HEK293 (cell line): ENCODE measurements around the gene ANKRD22.
A peak's percentile ranks its signal among the peaks of the same experiment; 100 is the strongest.

ENCODE experiments used
- CTCF ChIA-PET: fragments of 350-600 bp; formaldehyde crosslinking; extraction: SDS; loops from one replicate; lab custom pipeline; 2021; ENCODE audit warnings: antibody characterized with exemption; lab: Yijun Ruan, JAX
- POLR2A ChIA-PET: fragments of 300-600 bp; formaldehyde crosslinking; extraction: SDS; loops from one replicate; lab custom pipeline; 2020; ENCODE audit warnings: antibody characterized with exemption, inconsistent platforms; lab: Yijun Ruan, JAX
- H3K27ac ChIP-seq: fragments of 200-500 bp; sonication (Bioruptor generic); 2 replicates; pipeline ENCODE4 v1.5.1; 2014; ENCODE audit warnings: low read depth, low read length, control low read depth, inconsistent platforms; ENCODE audit errors: extremely low read depth
- H3K36me3 ChIP-seq, 2 experiments: fragments of 200-500 bp in 1 of 2; sonication (Bioruptor generic) in 1 of 2; 1 replicate in 1 of 2; 2 replicates in 1 of 2; pipeline ENCODE4 v1.5.1; 2014 to 2017; ENCODE audit warnings: inconsistent platforms in 2 of 2, low read length in 2 of 2; ENCODE audit not compliant: control insufficient read depth in 2 of 2, insufficient read depth in 1 of 2
- H3K4me1 ChIP-seq: fragments of 200-500 bp; sonication (Bioruptor generic); 2 replicates; pipeline ENCODE4 v1.5.1; 2014; ENCODE audit warnings: mild to moderate bottlenecking, low read length, inconsistent platforms; ENCODE audit not compliant: control insufficient read depth, insufficient read depth
- H3K4me3 ChIP-seq: 2 replicates; pipeline ENCODE4 v1.5.1; 2011; ENCODE audit warnings: low read depth, mild to moderate bottlenecking, control low read depth, low read length, moderate library complexity
- H3K9me3 ChIP-seq: fragments of 200-500 bp; sonication (Bioruptor generic); 2 replicates; pipeline ENCODE4 v1.5.1; 2014; ENCODE audit warnings: low read depth, low read length, inconsistent platforms; ENCODE audit not compliant: control insufficient read depth, insufficient read depth
- CTCF ChIP-seq: fragments of 450-650 bp; formaldehyde crosslinking; IDR thresholded peaks from 2 replicates; pipeline ENCODE4 v1.5.1; 2016; ENCODE audit warnings: missing biosample characterization, missing genetic modification characterization
- GLI2 ChIP-seq: fragments of 450-650 bp; formaldehyde crosslinking; IDR thresholded peaks from 2 replicates; pipeline ENCODE4; 2017; ENCODE audit warnings: missing biosample characterization, missing genetic modification characterization, low read depth, borderline replicate concordance
- OVOL3 ChIP-seq: fragments of 450-650 bp; formaldehyde crosslinking; IDR thresholded peaks from 2 replicates; pipeline ENCODE4 v1.5.1; 2016; ENCODE audit warnings: missing biosample characterization, missing genetic modification characterization
- PBX3 ChIP-seq: sonication (generic); formaldehyde crosslinking; IDR thresholded peaks from 2 replicates; pipeline ENCODE4 v1.8.1; 2022; ENCODE audit warnings: mild to moderate bottlenecking, moderate library complexity, missing genetic modification reagents
- PRDM10 ChIP-seq: fragments of 450-650 bp; formaldehyde crosslinking; IDR thresholded peaks from 2 replicates; pipeline ENCODE4 v1.5.1; 2016; ENCODE audit warnings: missing biosample characterization, missing genetic modification characterization
- SCRT2 ChIP-seq: fragments of 450-650 bp; formaldehyde crosslinking; IDR thresholded peaks from 2 replicates; pipeline ENCODE4 v1.5.1; 2016; ENCODE audit warnings: missing biosample characterization, missing genetic modification characterization
- YY2 ChIP-seq: fragments of 450-650 bp; formaldehyde crosslinking; IDR thresholded peaks from 2 replicates; pipeline ENCODE4 v1.5.1; 2016; ENCODE audit warnings: missing biosample characterization, missing genetic modification characterization
- ZBTB8A ChIP-seq: fragments of 450-650 bp; formaldehyde crosslinking; IDR thresholded peaks from 2 replicates; pipeline ENCODE4 v1.5.1; 2016; ENCODE audit warnings: missing biosample characterization, missing genetic modification characterization
- ZFP41 ChIP-seq: fragments of 450-650 bp; formaldehyde crosslinking; IDR thresholded peaks from 2 replicates; pipeline ENCODE4 v1.5.1; 2016; ENCODE audit warnings: missing biosample characterization, missing genetic modification characterization, borderline replicate concordance
- ZIC2 ChIP-seq: fragments of 450-650 bp; formaldehyde crosslinking; IDR thresholded peaks from 2 replicates; pipeline ENCODE4 v1.5.1; 2016; ENCODE audit warnings: missing biosample characterization, missing genetic modification characterization
- ZNF138 ChIP-seq: fragments of 450-650 bp; formaldehyde crosslinking; IDR thresholded peaks from 2 replicates; pipeline ENCODE4 v1.5.1; 2016; ENCODE audit warnings: missing biosample characterization, missing genetic modification characterization, borderline replicate concordance
- ZNF146 ChIP-seq: fragments of 450-650 bp; formaldehyde crosslinking; IDR thresholded peaks from 2 replicates; pipeline ENCODE4 v1.5.1; 2016; ENCODE audit warnings: missing biosample characterization, missing genetic modification characterization
- ZNF169 ChIP-seq: fragments of 450-650 bp; formaldehyde crosslinking; IDR thresholded peaks from 2 replicates; pipeline ENCODE4 v1.5.1; 2016; ENCODE audit warnings: missing biosample characterization, missing genetic modification characterization
- ZNF248 ChIP-seq: fragments of 450-650 bp; formaldehyde crosslinking; IDR thresholded peaks from 2 replicates; pipeline ENCODE4 v1.5.1; 2017; ENCODE audit warnings: missing biosample characterization, missing genetic modification characterization
- ZNF274 ChIP-seq, 2 experiments: fragments of 200-500 bp in 1 of 2; fragments of 450-650 bp in 1 of 2; sonication (Bioruptor generic) in 1 of 2; formaldehyde crosslinking in 1 of 2; IDR thresholded peaks; 2 replicates each; pipeline versions ENCODE4 v1.5.1 to v1.6.1; 2014 to 2016; ENCODE audit warnings: borderline replicate concordance in 1 of 2, inconsistent platforms in 1 of 2, low read length in 1 of 2, missing biosample characterization in 1 of 2, missing genetic modification characterization in 1 of 2
- ZNF423 ChIP-seq: fragments of 450-650 bp; formaldehyde crosslinking; IDR thresholded peaks from 2 replicates; pipeline ENCODE4 v1.5.1; 2016; ENCODE audit warnings: missing biosample characterization, missing genetic modification characterization
- ZNF585B ChIP-seq: fragments of 450-650 bp; formaldehyde crosslinking; IDR thresholded peaks from 2 replicates; pipeline ENCODE4 v1.5.1; 2016; ENCODE audit warnings: missing biosample characterization, missing genetic modification characterization
- ZNF654 ChIP-seq: fragments of 450-650 bp; formaldehyde crosslinking; IDR thresholded peaks from 2 replicates; pipeline ENCODE4 v1.5.1; 2016; ENCODE audit warnings: low read depth, missing biosample characterization, missing genetic modification characterization
- ZNF701 ChIP-seq: fragments of 450-650 bp; formaldehyde crosslinking; IDR thresholded peaks from 2 replicates; pipeline ENCODE4 v1.5.1; 2016; ENCODE audit warnings: missing biosample characterization, missing genetic modification characterization
- ZNF76 ChIP-seq: fragments of 450-650 bp; formaldehyde crosslinking; IDR thresholded peaks from 2 replicates; pipeline ENCODE4; 2016; ENCODE audit warnings: low read depth, missing biosample characterization, missing genetic modification characterization, borderline replicate concordance
- ZSCAN23 ChIP-seq: fragments of 450-650 bp; formaldehyde crosslinking; IDR thresholded peaks from 2 replicates; pipeline ENCODE4 v1.5.1; 2016; ENCODE audit warnings: missing biosample characterization, missing genetic modification characterization
- ZXDB ChIP-seq: fragments of 450-650 bp; formaldehyde crosslinking; IDR thresholded peaks from 2 replicates; pipeline ENCODE4 v1.5.1; 2016; ENCODE audit warnings: missing biosample characterization, missing genetic modification characterization
- TF ChIP-seq, protein P1 (sequence below): fragments of 450-650 bp; formaldehyde crosslinking; IDR thresholded peaks from 2 replicates; pipeline ENCODE4 v1.5.1; 2016; ENCODE audit warnings: missing biosample characterization, missing genetic modification characterization

Gene ANKRD22

GRCh38 chr10:88866454-88866853 lies 14.8 kb upstream of the ANKRD22 start:
- no peak for TF ChIP-seq ZNF138 (tag by site-specific recombination)
- no peak for TF ChIP-seq PBX3
- no peak for TF ChIP-seq ZNF423 (tag by site-specific recombination)
- no peak for TF ChIP-seq ZFP41 (tag by site-specific recombination)
- no peak for TF ChIP-seq ZSCAN23 (tag by site-specific recombination)
- TF ChIP-seq, protein P1, sequence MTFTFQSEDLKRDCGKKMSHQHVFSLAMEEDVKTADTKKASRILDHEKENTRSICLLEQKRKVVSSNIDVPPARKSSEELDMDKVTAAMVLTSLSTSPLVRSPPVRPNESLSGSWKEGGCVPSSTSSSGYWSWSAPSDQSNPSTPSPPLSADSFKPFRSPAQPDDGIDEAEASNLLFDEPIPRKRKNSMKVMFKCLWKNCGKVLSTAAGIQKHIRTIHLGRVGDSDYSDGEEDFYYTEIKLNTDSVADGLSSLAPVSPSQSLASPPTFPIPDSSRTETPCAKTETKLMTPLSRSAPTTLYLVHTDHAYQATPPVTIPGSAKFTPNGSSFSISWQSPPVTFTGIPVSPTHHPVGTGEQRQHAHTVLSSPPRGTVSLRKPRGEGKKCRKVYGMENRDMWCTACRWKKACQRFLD (tag by site-specific recombination) = no peak
- no peak for TF ChIP-seq ZBTB8A (tag by site-specific recombination)
- TF ChIP-seq ZNF169 = no peak
- no peak for TF ChIP-seq ZNF274 (IDR thresholded peaks at IDR 0.05; ENCODE audit: low read length)
- no peak for TF ChIP-seq ZNF274 (tag by site-specific recombination; IDR thresholded peaks at IDR 0.05; ENCODE audit: borderline replicate concordance)
- TF ChIP-seq ZNF76 (tag by site-specific recombination) = no peak
- no peak for TF ChIP-seq ZNF701 (tag by site-specific recombination)
- TF ChIP-seq ZNF248 (tag by site-specific recombination) = no peak
- no peak for TF ChIP-seq ZXDB (tag by site-specific recombination)
- TF ChIP-seq YY2 (tag by site-specific recombination) = no peak
- TF ChIP-seq ZIC2 (tag by site-specific recombination) = no peak
- ChIA-PET CTCF (no interaction called here), POLR2A (no interaction called here)
- Histone ChIP-seq H3K9me3 (no peaks in the 10 kb centered on the region), H3K27ac (no peak overlapping the region), H3K4me1 (no peaks in the 10 kb centered on the region), H3K4me3 (no peak overlapping the region), H3K36me3 (no peaks in the 10 kb centered on the region)

DNA sequence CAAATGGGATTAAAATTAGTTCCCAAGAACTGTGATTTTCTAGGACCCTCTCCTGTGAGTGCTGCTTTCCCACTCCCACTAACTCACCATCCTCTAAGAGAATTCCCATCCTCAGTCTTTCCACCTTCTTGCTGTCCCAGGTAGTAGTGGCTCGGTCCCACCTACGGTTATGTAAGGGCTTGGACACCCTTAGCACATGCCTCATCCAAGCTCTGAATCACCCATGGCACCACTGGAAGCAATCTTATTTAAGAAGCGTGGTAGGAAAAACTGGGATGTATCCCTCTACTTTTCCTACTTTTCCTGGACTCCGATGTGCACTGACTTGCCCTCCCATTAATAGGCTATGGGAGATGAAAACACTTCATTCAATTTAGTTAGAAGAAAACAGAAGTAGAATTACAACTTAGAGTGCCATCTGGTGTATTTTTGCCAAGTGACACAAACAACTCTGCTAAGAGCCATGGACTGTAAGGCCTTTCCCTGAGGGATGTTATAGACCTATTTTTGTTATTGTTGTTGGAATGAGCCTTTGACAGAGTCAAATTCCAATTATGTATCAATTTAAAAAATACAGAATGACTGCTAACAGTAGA lies 13.7 kb upstream of the ANKRD22 start:
- ChIA-PET POLR2A (interaction anchor here (1.6 kb wide), 1 partner anchor 14 kb away, joined by 4 read pairs; no protein-coding TSS in a partner anchor), CTCF (interaction anchor here (0.6 to 1.3 kb wide), 6 partner anchors 20 to 439 kb away, joined by 3 to 4 read pairs (median 4); no protein-coding TSS in a partner anchor)
- Histone ChIP-seq H3K27ac (no peak overlapping the region), H3K9me3 (no peaks in the 10 kb centered on the region), H3K36me3 (no peaks in the 10 kb centered on the region), H3K4me3 (no peak overlapping the region), H3K4me1 (no peaks in the 10 kb centered on the region)
- TF ChIP-seq SCRT2 (tag by site-specific recombination) = no peak
- peak; percentile 17; the same call in 1 of the 2 replicates for TF ChIP-seq ZNF654 (tag by site-specific recombination)
- TF ChIP-seq ZNF585B (tag by site-specific recombination) = no peak
- TF ChIP-seq OVOL3 (tag by site-specific recombination) = no peak
- TF ChIP-seq CTCF (tag by site-specific recombination) = peak; percentile 23; the same call in 1 of the 2 replicates
- no peak for TF ChIP-seq ZNF146 (tag by site-specific recombination)
- TF ChIP-seq PRDM10 (tag by site-specific recombination) = no peak
- no peak for TF ChIP-seq GLI2 (tag by site-specific recombination)
